ENCODE results near the gene XIRP1. TPM values are rescaled to one million over a fixed set of nuclear protein-coding genes. Genes with fewer than 3 reads are reported as not detected.

XIRP1 gene
- total RNA-seq, 1 experiment from 2014 or later, result not detected

- Histone ChIP-seq H3K4me1 (ENCODE audit: control insufficient read depth in 1 of 2, insufficient read depth in 2 of 2, low read length in 2 of 2) (no peaks in the 10 kb centered on the region), H3K9ac (ENCODE audit: low read length) (no peak overlapping the region), H3K4me2 (ENCODE audit: low read length) (no peak overlapping the region), H3K27ac (ENCODE audit: low read depth, low read length) (no peak overlapping the region), H3K36me3 (ENCODE audit: control insufficient read depth in 1 of 2, insufficient read depth in 2 of 2, low read length in 2 of 2) (no peaks in the 10 kb centered on the region), H3K4me3 (replicated peaks in 1 of 2; ENCODE audit: low read depth in 1 of 2, low read length in 2 of 2) (no peak overlapping the region), H3K9me2 (ENCODE audit: insufficient read depth) (no peaks in the 10 kb centered on the region), H2AFZ (ENCODE audit: low read depth, low read length, poor library complexity, severe bottlenecking) (no peak overlapping the region), H3K27me3 (ENCODE audit: insufficient read depth, low read length) (peaks cover 24% of the 10 kb centered on the region; the same call in 1 of the 2 replicates), H3K9me3 (ENCODE audit: control insufficient read depth in 1 of 2, insufficient read depth in 1 of 2, low read depth in 1 of 2, low read length in 2 of 2) (no peaks in the 10 kb centered on the region), H4K20me1 (ENCODE audit: insufficient read depth) (no peaks in the 10 kb centered on the region), H3K79me2 (ENCODE audit: insufficient read depth, low read length) (no peaks in the 10 kb centered on the region)
- BruUV-seq (replicated peaks), result no TSS peak
- RAD21 ChIA-PET (ENCODE audit: low non-redundant PET in 1 of 2, low total read pairs in 2 of 2, uncharacterized antibody in 2 of 2, unreplicated experiment in 2 of 2), result no interaction called here
- CTCF ChIA-PET, result no interaction called here
- ATAC-seq (no peak), DNase-seq (ENCODE audit: low read depth, low spot score) (no peak)
- TF ChIP-seq SP1 (IDR thresholded peaks at IDR 0.05; ENCODE audit: low read depth) (no peak), EZH2phosphoT487 (IDR thresholded peaks at IDR 0.05; ENCODE audit: borderline replicate concordance) (no peak), SIN3A (IDR thresholded peaks at IDR 0.05; ENCODE audit: low read depth) (no peak), ELF1 (IDR thresholded peaks at IDR 0.05; ENCODE audit: borderline replicate concordance, low read depth) (no peak), ZBTB33 (IDR thresholded peaks at IDR 0.05; ENCODE audit: extremely low read depth, insufficient replicate concordance, low read length) (no peak), RAD21 (IDR thresholded peaks at IDR 0.05; ENCODE audit: low read depth) (no peak), YY1 (IDR thresholded peaks at IDR 0.05; ENCODE audit: extremely low read depth, insufficient replicate concordance, low read depth, low read length) (no peak), EZH2 (IDR thresholded peaks at IDR 0.05) (no peak), JUND (IDR thresholded peaks at IDR 0.05) (no peak), ZFX (IDR thresholded peaks at IDR 0.05) (no peak), CTCF (IDR thresholded peaks at IDR 0.05 in 2 of 3, conservative IDR thresholded peaks at IDR 0.05 in 1 of 3; ENCODE audit: borderline replicate concordance in 1 of 3, insufficient read depth in 1 of 3, low read depth in 2 of 3, low read length in 2 of 3) (no peak), CBX3 (IDR thresholded peaks at IDR 0.05; ENCODE audit: low read depth) (no peak), FOSL1 (IDR thresholded peaks at IDR 0.05; ENCODE audit: low read depth) (no peak)
- intact Hi-C loops (cut with micrococcal nuclease), result no loop called here
- POLR2A ChIA-PET, result no interaction called here
Measured at GRCh38 chr3:39202094-39202493, 9.7 kb upstream of the XIRP1 start.

Data from HCT116 (cell line).